Islet of Langerhans (tissue), 1 donor: ENCODE results near the gene DUSP3.
A peak's percentile ranks its signal among the peaks of the same experiment; 100 is the strongest.

ENCODE experiments used
- FAIRE-seq: peaks from one replicate; lab custom pipeline; 2011; peaks lifted over from hg19 to GRCh38; lab: Jason Lieb, UNC

The DUSP3 gene

DNA sequence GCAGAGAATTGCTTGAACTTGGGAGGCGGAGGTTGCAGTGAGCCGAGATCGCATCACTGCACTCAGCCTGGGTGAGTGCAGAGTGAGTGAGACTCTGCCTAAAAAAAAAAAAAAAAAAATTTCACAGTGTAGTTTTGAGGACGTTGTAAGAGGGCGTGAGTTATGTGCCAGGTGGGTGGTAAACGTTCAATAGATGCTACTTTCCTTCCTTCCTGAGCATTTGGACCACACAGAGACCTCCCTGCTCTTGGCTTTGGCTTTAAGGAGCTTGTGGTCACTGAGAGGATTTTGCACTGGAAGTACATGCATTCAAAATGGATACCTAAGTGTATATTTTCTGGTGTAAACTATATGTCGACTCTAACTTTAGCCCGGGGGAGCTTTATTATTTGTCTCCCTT is 50.7 kb downstream of the DUSP3 start:
- FAIRE-seq = no peak

DNA sequence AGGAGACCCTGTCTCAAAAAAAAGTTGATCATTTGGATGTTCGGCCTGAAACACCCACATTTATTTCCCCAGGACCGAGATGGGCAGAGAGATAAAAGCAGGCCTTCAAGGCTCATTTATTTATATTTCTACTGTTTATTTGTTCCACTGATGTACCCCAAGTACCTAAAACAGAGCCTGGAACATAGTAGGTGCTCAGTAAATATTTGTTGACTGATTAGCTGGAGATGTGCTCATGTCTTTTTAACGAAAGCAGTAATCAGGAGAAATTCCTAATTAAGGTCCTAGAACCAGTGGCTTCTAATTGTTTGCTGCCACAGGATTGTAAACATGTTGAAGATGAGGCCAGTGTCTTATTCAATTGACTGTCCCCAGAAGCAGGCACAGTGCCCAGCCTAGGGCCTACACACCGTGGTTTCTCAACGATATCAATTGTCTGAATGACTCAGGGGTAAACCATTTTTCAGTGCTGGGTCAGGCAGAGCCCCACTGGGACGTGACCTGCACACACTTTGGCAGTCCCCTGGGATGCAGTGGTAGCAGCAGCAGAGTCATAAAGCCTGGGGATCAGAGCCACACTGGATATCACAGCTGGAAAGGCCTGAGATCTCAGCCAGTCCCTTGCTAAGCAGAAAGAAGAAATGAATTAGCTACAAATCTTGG is 54.9 kb downstream of the DUSP3 start:
- FAIRE-seq = no peak

DNA sequence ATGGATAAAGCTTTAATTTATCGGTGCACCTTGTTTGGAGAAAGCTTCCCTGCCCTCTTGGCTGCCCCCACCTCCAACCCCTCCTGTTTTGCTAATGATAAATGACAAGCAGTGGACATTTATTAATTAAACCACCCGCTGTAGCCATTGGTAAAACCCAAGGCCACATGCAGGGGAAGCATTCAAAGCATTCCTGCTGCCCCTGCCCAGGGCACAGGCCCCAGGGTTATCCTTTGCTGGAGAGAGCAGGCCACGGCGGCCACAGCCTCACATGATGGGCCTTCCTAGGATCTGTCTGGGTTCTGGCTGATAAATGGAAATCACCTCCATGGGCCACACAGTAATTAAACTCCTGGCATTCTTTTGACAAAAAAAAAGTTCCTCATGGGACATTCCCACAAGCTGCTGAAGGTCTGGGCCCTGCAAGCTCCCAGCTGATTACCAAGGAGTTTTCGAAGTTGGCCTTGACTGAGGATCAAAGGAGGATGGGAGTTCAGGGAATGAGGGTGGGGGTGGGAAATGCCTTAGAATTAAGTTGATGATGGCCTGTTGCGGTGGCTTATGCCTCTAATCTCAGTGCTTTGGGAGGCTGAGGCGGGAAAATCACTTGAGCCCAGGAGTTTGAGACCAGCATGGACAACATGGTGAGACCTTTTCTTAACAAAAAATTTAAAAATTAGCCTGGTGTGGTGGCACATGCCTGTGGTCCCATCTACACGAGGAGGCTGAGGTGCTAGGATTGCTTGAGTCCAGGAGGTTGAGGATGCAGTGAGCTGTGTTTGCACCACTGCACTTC is 55.7 kb downstream of the DUSP3 start:
- no peak for FAIRE-seq

DNA sequence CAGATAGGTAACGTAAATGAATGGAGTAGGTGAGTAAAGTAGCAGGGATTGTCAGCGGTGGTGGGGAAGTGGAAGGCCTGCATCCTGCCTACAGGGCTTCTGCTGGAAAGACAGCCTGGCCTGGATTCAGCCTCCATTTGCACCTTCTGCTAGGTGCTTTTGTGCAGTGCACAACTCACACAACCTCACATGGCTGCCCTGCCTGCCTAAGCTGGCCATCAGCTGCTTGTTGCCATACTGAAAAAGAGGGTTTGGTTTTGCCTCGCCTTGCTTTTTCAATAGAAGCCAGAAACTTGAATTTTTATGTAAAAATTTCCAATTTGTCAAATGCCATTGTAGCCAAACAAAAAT is 56.5 kb downstream of the DUSP3 start:
- no peak for FAIRE-seq

DNA sequence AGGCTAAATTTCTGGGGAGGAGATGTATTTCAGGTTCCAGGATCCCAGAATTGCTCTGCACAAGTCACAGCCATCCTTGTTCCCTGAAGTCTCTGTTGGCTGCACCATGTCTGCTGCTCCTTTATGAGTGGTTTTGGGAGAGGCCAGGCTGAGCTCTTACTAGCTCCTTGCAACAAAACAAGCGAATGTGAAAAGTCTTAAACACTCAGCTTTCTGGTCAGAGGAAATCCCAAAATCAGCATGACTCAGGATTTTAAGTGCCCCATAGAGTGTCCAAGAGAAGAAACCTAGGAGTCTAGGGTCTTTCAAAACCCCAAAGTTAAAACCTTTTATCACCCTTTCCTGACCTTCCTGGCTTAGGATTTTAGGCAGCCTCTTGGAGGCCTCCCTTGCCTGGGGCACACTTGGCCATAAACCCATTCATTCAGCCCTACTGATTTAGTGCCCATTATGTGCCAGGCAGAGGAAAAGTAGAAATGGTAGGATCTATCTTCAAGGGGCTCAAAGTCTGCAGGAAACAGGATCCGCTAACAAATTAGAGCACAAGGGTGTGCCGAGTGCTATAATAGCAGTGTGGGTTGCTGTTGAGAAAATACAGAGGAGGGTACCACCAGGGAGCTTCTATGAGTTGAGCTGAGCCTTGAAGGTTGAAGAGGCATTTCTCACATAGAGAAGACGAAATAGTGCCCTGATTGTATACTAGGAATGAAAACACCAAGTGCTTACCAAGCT is 57.1 kb downstream of the DUSP3 start:
- FAIRE-seq = no peak

DNA sequence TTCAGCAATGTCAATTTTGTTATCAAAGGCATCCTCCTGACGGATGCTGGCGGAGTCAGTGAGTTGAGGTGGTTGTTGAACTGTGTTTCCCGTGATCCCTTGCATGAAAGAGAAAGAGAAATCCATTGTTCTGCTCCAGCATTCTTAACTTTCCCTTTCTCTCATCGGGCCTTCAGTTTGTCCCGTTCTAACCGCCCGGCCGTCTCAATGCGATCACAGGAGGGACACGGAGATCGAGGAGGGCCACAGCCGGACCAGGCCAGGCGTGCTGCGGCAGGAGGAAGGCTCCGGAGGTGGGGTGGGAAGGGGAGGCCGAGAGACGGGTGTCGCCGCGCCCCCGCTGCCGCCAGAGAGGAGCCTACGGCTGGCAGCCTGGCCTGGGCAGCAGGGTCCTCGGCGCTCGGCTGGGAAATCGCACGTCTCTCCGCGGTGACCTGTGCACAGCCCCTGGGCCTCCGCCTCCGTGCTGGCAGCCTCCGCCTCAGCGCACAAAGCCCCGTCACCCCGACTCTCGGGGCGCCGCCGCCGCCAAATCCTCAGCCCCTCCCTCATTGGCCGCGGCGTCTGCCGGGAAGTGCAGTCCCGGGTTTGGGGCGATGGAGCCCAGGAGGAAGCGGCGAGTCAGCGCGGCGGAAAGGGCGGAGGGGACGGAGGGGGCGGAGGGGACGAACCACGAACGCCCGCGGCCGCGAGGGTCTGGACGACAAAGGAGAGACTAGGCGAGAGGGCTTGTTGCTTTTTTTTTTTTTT is 58.3 kb downstream of the DUSP3 start:
- no peak for FAIRE-seq

DNA sequence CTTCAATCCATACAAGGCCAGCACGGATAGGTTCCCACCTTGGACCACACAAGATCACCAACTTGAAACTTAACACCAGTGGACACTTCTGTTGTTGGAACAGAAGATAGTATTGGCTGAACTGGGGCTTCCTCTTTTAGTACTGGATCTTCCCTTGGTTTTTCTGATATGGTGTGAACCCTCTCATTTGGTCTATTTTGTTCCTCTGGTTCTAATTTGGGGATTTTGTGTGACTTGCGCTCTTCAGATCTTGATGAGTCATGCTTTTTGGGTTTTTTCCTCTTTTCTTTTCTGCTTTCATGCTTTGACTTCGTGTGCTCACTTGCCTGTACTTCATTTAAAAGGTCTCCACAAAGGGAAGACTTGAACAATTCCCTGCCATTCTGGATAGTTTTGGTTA is 59.2 kb downstream of the DUSP3 start:
- no peak for FAIRE-seq

DNA sequence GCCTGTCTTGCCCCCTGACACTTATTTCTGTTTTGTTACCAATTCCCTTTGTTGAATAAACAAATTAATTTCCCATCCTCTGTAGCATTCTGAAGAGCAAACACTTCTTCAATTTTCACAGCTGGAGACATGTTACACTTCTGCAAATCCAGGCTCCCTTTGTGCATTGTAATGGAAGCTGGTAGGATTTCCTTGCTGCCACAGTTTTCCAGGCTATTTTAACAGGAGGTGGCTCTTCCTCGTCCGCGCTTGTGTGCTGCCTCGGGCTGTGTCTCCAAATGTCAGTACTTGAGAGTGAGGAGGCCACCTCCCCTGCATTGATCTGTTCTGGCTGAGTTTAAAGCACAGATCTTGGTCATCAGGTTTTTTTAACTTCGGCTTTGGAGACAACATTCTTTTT is 60.2 kb downstream of the DUSP3 start:
- FAIRE-seq = peak; percentile 69

DNA sequence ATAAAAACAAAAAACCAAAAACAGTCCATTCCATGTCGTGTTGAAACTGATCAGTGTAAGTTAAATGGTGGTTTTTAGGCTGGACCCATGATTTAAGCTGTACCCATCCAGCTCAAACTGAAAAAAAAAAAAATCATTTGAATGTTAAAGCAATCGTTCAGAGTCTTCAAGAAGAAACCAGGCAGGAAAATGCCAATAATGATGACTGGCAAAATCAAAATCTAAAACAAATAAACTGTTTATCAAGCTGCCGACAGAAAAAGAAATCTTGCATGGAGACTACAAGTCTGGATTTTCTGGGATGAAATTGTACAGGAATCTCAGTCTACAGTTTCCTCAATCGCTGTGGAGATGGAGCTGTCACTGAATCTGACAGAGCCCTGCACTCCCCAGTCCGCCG is 60.9 kb downstream of the DUSP3 start:
- FAIRE-seq = no peak
